HepG2 (cell line): ENCODE results near the gene RASA2. TPM values are rescaled to one million over a fixed set of nuclear protein-coding genes. Genes with fewer than 3 reads are reported as not detected.

ENCODE experiments used
- ATAC-seq: fragments of 200-7000 bp; cut with Tn5 transposase; 3 replicates; pipeline ENCODE4 v1.9.1; 2020; ENCODE audit warnings: mild to moderate bottlenecking, moderate library complexity
- BruUV-seq: library from RNA; stranded (reverse); fragments of 400-500 nt; replicated peaks from 2 replicates; lab custom pipeline; 2021; lab: Mats Ljungman, UMichigan
- CTCF ChIA-PET: fragments of 300-600 bp; formaldehyde crosslinking; extraction: SDS; loops from one replicate; lab custom pipeline; 2021; ENCODE audit warnings: low total read pairs, inconsistent platforms, low intra/inter-chr PET ratio; lab: Yijun Ruan, JAX
- POLR2A ChIA-PET: fragments of 350-600 bp; sonication (Branson Sonifier 250); formaldehyde crosslinking; loops from one replicate; lab custom pipeline; 2020; ENCODE audit warnings: antibody characterized with exemption, inconsistent platforms; lab: Yijun Ruan, JAX
- DNase-seq: peaks from one replicate; pipeline ENCODE4 v3.0.0-alpha.2; 2015; ENCODE audit warnings: low spot score
- FAIRE-seq: peaks from 3 replicates; lab custom pipeline; 2011; peaks lifted over from hg19 to GRCh38; lab: Jason Lieb, UNC
- H2AFZ ChIP-seq: one replicate; pipeline ENCODE4 v1.6.1; 2011; ENCODE audit warnings: low read length, inconsistent platforms
- H3K27ac ChIP-seq: fragments of 300-600 bp; 3 replicates; pipeline ENCODE4 v1.8.0; 2011; ENCODE audit warnings: mixed run types, mild to moderate bottlenecking, mixed read lengths, low read length, inconsistent platforms; ENCODE audit not compliant: insufficient read depth; ENCODE audit errors: extremely low read length
- H3K27me3 ChIP-seq, 2 experiments: fragments of 200-600 bp in 1 of 2; 2 replicates in 1 of 2; 3 replicates in 1 of 2; pipeline versions ENCODE4 v1.6.0 to v1.8.0; 2011; ENCODE audit warnings: low read length in 2 of 2, mild to moderate bottlenecking in 2 of 2, moderate library complexity in 2 of 2, inconsistent platforms in 1 of 2; ENCODE audit not compliant: insufficient read depth in 2 of 2, control insufficient read depth in 1 of 2
- H3K36me3 ChIP-seq, 2 experiments: fragments of 200-600 bp in 1 of 2; replicated peaks in 1 of 2; 2 replicates in 1 of 2; 3 replicates in 1 of 2; pipeline versions ENCODE4 v1.5.1 to v1.8.0; 2011; ENCODE audit warnings: low read length in 2 of 2, inconsistent platforms in 1 of 2; ENCODE audit not compliant: insufficient read depth in 2 of 2, control insufficient read depth in 1 of 2
- H3K4me1 ChIP-seq: 2 replicates; pipeline ENCODE4 v1.5.1; 2012; ENCODE audit warnings: low read length, inconsistent platforms; ENCODE audit not compliant: insufficient read depth
- H3K4me2 ChIP-seq: 2 replicates; pipeline ENCODE4 v1.6.0; 2011; ENCODE audit warnings: low read depth, low read length, inconsistent platforms
- H3K4me3 ChIP-seq, 3 experiments: fragments of 200-600 bp in 1 of 3; sonication (generic), shearing (Covaris generic) in 1 of 3; replicated peaks in 1 of 3; 2 replicates each; pipeline ENCODE4 v1.5.1; 2011 to 2016; ENCODE audit warnings: low read length in 3 of 3, inconsistent platforms in 2 of 3, low read depth in 2 of 3, mild to moderate bottlenecking in 2 of 3, control low read depth in 1 of 3, mixed read lengths in 1 of 3; ENCODE audit not compliant: insufficient read depth in 1 of 3
- H3K79me2 ChIP-seq: one replicate; pipeline ENCODE4 v1.6.1; 2011; ENCODE audit warnings: low read length, inconsistent platforms; ENCODE audit not compliant: insufficient read depth
- H3K9ac ChIP-seq: 2 replicates; pipeline ENCODE4 v1.6.0; 2011; ENCODE audit warnings: mild to moderate bottlenecking, low read depth, low read length, inconsistent platforms; ENCODE audit not compliant: insufficient read depth
- H3K9me3 ChIP-seq: 2 replicates; pipeline ENCODE4 v1.5.1; 2012; ENCODE audit warnings: mild to moderate bottlenecking, low read length
- H4K20me1 ChIP-seq: 2 replicates; pipeline ENCODE4 v1.6.0; 2011; ENCODE audit warnings: inconsistent platforms, mild to moderate bottlenecking, low read length, moderate library complexity; ENCODE audit not compliant: insufficient read depth
- CBX5 ChIP-seq: sonication (generic); formaldehyde crosslinking; IDR thresholded peaks from 2 replicates; pipeline ENCODE4 v1.4.0; 2020; ENCODE audit warnings: missing genetic modification reagents, borderline replicate concordance
- ETV6 ChIP-seq: sonication (generic); formaldehyde crosslinking; conservative IDR thresholded peaks from 2 replicates; pipeline ENCODE4 v1.4.0; 2020; ENCODE audit warnings: missing genetic modification reagents
- FIP1L1 ChIP-seq: fragments of 200-400 bp; formaldehyde crosslinking; IDR thresholded peaks from 2 replicates; pipeline ENCODE4 v1.6.1; 2018; ENCODE audit warnings: low read depth, mild to moderate bottlenecking, low read length, moderate library complexity, borderline replicate concordance; ENCODE audit not compliant: insufficient read depth
- FUBP1 ChIP-seq: sonication (generic); formaldehyde crosslinking; IDR thresholded peaks from 2 replicates; pipeline ENCODE4 v1.5.1; 2020; ENCODE audit warnings: missing genetic modification reagents, mild to moderate bottlenecking, borderline replicate concordance
- MLLT10 ChIP-seq: sonication (generic); formaldehyde crosslinking; IDR thresholded peaks from 2 replicates; pipeline ENCODE4 v1.4.0; 2020; ENCODE audit warnings: missing genetic modification reagents
- MTF2 ChIP-seq: sonication (generic); formaldehyde crosslinking; IDR thresholded peaks from 2 replicates; pipeline ENCODE4 v1.5.0; 2020; ENCODE audit warnings: missing genetic modification reagents, borderline replicate concordance
- MXI1 ChIP-seq: IDR thresholded peaks from 3 replicates; pipeline ENCODE4 v1.6.1; 2012; ENCODE audit warnings: low read depth, low read length, inconsistent platforms, borderline replicate concordance
- NR1H2 ChIP-seq: sonication (generic); formaldehyde crosslinking; IDR thresholded peaks from 2 replicates; pipeline ENCODE4 v1.8.1; 2022; ENCODE audit warnings: low read depth, missing genetic modification reagents, borderline replicate concordance
- RARA ChIP-seq: IDR thresholded peaks from 2 replicates; pipeline ENCODE4 v1.6.1; 2016; ENCODE audit warnings: missing genetic modification reagents, missing compliant biosample characterization
- SRY ChIP-seq: sonication (generic); formaldehyde crosslinking; IDR thresholded peaks from 2 replicates; pipeline ENCODE4 v1.8.0; 2022; ENCODE audit warnings: mild to moderate bottlenecking, missing genetic modification reagents
- TOPORS ChIP-seq: sonication (generic); formaldehyde crosslinking; IDR thresholded peaks from 2 replicates; pipeline ENCODE4 v1.8.0; 2023; ENCODE audit warnings: mild to moderate bottlenecking, missing genetic modification reagents
- ZKSCAN1 ChIP-seq: fragments of 150-350 bp; IDR thresholded peaks from 2 replicates; pipeline ENCODE4 v1.6.1; 2014; ENCODE audit warnings: low read length
- ZNF235 ChIP-seq: sonication (generic); formaldehyde crosslinking; IDR thresholded peaks from 2 replicates; pipeline ENCODE4 v1.8.1; 2023; ENCODE audit warnings: mild to moderate bottlenecking, missing genetic modification reagents, borderline replicate concordance
- ZNF3 ChIP-seq: IDR thresholded peaks from 2 replicates; pipeline ENCODE4 v1.7.0; 2017; ENCODE audit warnings: inconsistent platforms
- ZNF740 ChIP-seq: sonication (generic); formaldehyde crosslinking; IDR thresholded peaks from 2 replicates; pipeline ENCODE4 v1.4.0; 2020; ENCODE audit warnings: missing genetic modification reagents
- in situ Hi-C: cut with HindIII; loops from 2 replicates; pipeline ENCODE4 v1.10.0; 2017; ENCODE audit warnings: low pct_unique_long_range_greater_than_20kb; ENCODE audit not compliant: extremely low pct_ligation_motif_present
- intact Hi-C: fragments of 100-400 bp; cut with micrococcal nuclease; formaldehyde crosslinking; loops from one replicate; pipeline ENCODE4 v1.10.0; 2022; ENCODE audit not compliant: unreplicated experiment
- polyA plus RNA-seq, 8 experiments: library from polyadenylated mRNA; depleted of rRNA in 3 of 8; stranded (reverse) in 7 of 8; unstranded in 1 of 8; fragments of >200 nt; fragmentation: Illumina TruSeq in 4 of 8; extraction: Trizol in 4 of 8; gene quantifications; 2 replicates each; pipeline versions ENCODE4 v1.2.1 to v1.2.3, GENCODE V29; 2011 to 2016; ENCODE audit warnings: low read depth in 4 of 8, missing spikeins in 1 of 8, mixed read lengths in 1 of 8; ENCODE audit not compliant: insufficient read depth in 1 of 8
- total RNA-seq, 5 experiments: library from RNA; depleted of rRNA; stranded (reverse); fragments of >200 nt; fragmentation: Illumina TruSeq; extraction: Trizol; gene quantifications; 2 replicates each; pipeline ENCODE4 v1.2.3, GENCODE V29; 2016; ENCODE audit warnings: low read depth in 1 of 5

RASA2 gene
- total and polyA plus RNA-seq, 2 of the 13 experiments (the other 11 are each of a cell fraction or from before 2014, with no cell fraction given), result 5.4 to 8.5 TPM

- no TSS peak for BruUV-seq
- TF ChIP-seq ZNF235 (CRISPR knock-in tag) (no peak), MLLT10 (CRISPR knock-in tag) (no peak), TOPORS (CRISPR knock-in tag) (no peak), ZNF3 (no peak), SRY (no peak), ZKSCAN1 (no peak), NR1H2 (CRISPR knock-in tag) (no peak), ETV6 (CRISPR knock-in tag) (no peak), MXI1 (no peak), MTF2 (CRISPR knock-in tag) (no peak), ZNF740 (no peak), FIP1L1 (no peak), CBX5 (no peak), RARA (CRISPR knock-in tag) (no peak), FUBP1 (CRISPR knock-in tag) (no peak)
Observed at GRCh38 chr3:141542989-141543388, 56.2 kb downstream of the RASA2 start.

More at GRCh38 chr3:141542989-141543388, 56.2 kb downstream of the RASA2 start:
- FAIRE-seq (no peak), DNase-seq (no peak), ATAC-seq (no peak)
- CTCF ChIA-PET, result no interaction called here
- Histone ChIP-seq H3K9me3 (no peaks in the 10 kb centered on the region), H2AFZ (no peak overlapping the region), H3K9ac (no peak overlapping the region), H3K27ac (no peak overlapping the region), H3K4me3 (no peak overlapping the region), H3K36me3 (peaks cover 1 to 9% of the 10 kb centered on the region in 2 experiments; a peak in 3 of 5 replicates), H3K79me2 (no peaks in the 10 kb centered on the region), H4K20me1 (no peaks in the 10 kb centered on the region), H3K4me2 (no peak overlapping the region), H3K4me1 (no peaks in the 10 kb centered on the region), H3K27me3 (no peaks in the 10 kb centered on the region)
- in situ Hi-C loops (no loop called here), intact Hi-C loops (no loop called here)
- POLR2A ChIA-PET, result no interaction called here
